AG09309 (cell line): ENCODE data around the gene CDC42EP1.
A peak's percentile ranks its signal among the peaks of the same experiment; 100 is the strongest.

Experiments
- DNase-seq: peaks from one replicate; pipeline ENCODE4 v3.0.0-alpha.2; 2010; ENCODE audit warnings: low read depth
- H3K4me3 ChIP-seq: 2 replicates; pipeline ENCODE4 v1.5.1; 2011; ENCODE audit warnings: mild to moderate bottlenecking, low read depth, low read length, moderate library complexity; ENCODE audit not compliant: control insufficient read depth
- TF ChIP-seq, protein P1 (sequence below): IDR thresholded peaks from 2 replicates; pipeline ENCODE4 v1.5.1; 2011; ENCODE audit warnings: mild to moderate bottlenecking, low read depth, low read length, inconsistent platforms; ENCODE audit not compliant: insufficient read depth, control insufficient read depth; ENCODE audit errors: missing control alignments

The CDC42EP1 gene, protein sequence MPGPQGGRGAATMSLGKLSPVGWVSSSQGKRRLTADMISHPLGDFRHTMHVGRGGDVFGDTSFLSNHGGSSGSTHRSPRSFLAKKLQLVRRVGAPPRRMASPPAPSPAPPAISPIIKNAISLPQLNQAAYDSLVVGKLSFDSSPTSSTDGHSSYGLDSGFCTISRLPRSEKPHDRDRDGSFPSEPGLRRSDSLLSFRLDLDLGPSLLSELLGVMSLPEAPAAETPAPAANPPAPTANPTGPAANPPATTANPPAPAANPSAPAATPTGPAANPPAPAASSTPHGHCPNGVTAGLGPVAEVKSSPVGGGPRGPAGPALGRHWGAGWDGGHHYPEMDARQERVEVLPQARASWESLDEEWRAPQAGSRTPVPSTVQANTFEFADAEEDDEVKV

DNA sequence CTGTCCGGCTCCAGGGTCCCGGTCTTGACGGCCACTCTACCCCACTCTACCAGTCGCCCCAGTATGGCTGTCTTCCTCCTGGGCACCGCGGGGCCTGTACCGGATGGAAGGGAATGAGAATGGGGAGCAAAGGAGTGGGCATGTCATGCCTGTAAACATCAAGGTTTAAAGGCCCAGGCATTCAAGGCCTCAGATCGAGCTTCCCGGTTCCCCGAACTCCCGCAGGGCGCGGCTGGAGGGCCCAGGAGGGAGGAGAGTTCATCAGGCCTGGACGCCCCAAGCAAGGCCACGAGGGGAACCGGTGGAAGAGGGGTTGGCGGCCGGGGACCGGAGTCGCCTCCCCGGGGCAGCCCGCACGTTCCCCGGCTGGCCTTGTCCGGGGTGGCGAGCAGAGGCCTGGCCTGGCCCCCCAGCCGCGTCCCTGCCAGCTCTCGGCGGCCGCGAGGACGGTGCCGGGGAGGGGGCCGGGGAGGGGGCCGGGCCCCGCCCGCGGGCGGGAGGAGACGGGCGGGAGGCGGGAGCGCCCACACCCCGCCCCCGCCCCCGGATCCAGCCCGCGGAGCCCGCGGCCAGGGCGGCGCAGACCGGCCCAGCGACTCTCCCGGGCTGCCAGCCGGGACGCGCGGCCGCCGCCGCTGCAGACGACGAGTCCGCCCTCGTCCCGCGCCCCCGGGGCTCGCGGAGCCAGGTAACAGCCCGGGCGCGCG is at the start of gene CDC42EP1:
TSS of gene CDC42EP1 (plus strand) at position 580 of the 707 bp plus-strand sequence. CDS start 5,870 bp downstream, outside the sequence.
- TF ChIP-seq, protein P1, sequence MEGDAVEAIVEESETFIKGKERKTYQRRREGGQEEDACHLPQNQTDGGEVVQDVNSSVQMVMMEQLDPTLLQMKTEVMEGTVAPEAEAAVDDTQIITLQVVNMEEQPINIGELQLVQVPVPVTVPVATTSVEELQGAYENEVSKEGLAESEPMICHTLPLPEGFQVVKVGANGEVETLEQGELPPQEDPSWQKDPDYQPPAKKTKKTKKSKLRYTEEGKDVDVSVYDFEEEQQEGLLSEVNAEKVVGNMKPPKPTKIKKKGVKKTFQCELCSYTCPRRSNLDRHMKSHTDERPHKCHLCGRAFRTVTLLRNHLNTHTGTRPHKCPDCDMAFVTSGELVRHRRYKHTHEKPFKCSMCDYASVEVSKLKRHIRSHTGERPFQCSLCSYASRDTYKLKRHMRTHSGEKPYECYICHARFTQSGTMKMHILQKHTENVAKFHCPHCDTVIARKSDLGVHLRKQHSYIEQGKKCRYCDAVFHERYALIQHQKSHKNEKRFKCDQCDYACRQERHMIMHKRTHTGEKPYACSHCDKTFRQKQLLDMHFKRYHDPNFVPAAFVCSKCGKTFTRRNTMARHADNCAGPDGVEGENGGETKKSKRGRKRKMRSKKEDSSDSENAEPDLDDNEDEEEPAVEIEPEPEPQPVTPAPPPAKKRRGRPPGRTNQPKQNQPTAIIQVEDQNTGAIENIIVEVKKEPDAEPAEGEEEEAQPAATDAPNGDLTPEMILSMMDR: no peak
- peak within 1 kb of the TSS; percentile 51 for H3K4me3 ChIP-seq
- no peak for DNase-seq

DNA sequence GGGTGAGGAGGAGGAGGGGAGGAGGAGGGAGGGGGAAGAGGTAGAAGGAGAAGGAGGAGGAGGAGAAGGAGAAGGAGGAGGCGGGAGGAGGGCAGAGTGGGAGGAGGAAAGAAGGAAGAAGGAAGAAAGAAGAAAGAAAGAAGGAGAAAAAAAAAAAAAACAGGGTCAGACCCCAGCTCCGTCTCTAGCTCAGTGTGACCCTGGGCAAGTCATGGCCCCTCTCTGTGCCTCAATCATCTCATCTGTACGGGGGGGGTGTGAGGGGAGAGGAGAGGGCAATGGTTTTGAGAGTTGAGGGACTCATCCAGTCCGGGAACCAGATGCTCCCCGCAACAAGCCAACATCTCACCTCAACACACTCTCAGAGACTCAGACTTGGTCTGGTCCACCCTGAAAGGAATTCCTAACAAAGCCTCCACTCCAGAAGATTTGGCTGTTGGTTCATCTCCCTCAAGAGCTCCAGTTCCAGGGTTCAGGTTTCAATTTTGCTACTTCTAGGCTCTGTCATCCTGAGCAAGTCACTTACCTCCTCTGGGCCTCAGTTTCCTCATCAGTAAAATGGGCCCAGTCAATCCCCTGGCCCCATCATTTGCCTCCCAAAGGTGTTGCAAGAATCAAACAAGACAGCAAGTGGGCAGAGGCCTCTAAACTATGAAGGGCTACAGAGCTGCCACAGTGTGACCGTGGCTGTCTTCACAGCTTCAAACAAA is 48.7 kb upstream of the CDC42EP1 start:
- DNase-seq: no peak
- no peak overlapping the region for H3K4me3 ChIP-seq
- TF ChIP-seq, protein P1: no peak

DNA sequence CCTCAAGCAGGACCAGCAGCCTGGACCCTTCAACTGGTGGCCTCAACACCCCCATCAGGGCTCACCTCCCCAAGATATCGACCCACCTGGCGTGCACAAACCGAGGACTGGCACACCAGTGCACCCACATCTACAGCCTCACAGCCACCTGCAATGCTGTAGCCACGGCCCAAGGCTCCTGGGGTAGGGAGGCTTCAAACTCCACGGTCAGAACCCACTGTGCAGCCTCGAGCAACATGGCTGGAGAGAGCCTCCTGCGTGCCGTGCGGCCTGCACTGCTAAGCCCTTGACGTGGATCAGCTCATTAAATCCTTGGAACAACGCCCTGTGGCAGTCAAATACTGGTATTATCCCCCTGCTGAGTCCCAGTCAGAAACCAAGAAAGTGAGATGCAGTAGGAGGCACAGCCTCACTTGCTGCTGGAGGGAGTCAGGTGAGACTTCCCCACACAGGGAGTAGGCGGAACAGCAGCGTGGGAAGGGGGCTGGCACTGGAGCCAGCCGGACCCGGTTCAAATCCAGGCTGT is 45.7 kb upstream of the CDC42EP1 start:
- TF ChIP-seq, protein P1: no peak
- no peak for DNase-seq

DNA sequence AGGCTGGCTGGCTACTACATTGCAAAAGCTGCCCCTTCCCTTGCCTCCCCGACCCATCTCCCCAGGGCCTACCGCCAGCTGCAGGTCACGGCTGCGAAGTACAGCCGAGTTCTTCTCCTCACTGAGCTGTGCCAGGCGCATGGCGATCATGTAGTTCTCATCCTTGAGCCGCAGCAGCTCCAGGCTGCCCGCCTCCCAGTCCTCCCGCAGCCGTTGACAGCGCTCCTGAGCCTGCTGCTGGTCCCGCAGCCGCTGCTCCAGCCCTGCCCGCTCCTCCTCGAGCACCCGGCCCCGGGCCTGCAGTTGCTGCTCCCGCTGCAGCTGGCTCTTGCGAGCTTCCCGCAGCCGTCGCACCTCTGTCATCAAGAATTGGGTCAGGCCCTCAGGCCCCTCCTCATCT is 44.4 kb upstream of the CDC42EP1 start:
- no peak for DNase-seq
- no peak overlapping the region for H3K4me3 ChIP-seq
- TF ChIP-seq, protein P1: no peak

More for the DNA sequence above, 45.7 kb upstream of the CDC42EP1 start:
- no peak overlapping the region for H3K4me3 ChIP-seq

DNA sequence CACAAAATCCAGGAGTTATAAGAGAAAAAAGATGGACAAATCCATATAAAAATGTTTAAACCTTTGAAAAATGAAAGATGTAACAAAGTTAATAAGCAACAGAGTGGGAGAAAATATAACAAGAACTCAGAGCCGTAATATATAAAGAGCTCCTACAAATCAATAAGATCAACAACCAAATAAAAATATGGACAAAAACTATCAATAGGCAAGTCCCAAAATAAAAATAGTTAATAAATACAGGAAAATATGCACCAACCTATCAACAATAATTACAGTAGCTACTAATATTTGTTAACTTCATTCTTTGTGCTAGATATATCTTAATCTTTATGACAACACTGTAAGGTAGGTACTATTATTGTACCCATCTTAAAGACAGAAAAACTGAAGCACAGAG is 43.8 kb upstream of the CDC42EP1 start:
- H3K4me3 ChIP-seq: no peak overlapping the region
- TF ChIP-seq, protein P1: no peak
- DNase-seq: no peak

DNA sequence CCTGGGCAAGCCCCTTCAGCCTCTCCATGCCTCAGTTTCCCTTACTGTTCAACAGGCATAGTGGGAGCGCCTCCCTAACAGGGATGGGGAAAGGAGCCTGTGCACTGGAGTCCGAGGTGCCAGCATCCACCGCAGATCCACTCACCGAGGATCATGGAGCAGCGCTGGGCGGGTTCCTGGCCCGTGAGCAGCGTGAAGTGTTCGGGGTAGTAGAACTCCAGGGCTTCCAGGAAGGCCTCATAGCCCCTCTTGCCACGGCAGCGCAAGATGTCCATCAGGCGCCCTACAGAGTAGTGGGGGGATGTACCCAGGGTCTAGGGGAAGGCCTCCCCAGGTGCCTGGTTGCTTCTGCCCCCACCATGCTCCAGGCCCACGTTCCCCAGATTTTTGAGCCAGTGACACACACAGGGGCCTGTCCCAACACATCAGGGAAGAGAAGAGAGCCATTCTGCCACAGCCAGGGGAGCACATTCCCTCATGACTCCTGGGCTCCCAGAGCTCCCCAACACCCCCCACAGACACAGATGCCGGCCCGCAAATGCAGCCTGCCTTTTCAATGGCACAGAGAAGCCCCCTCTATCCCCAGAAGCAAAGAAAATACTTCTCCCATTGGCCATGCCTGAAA is 42.3 kb upstream of the CDC42EP1 start:
- H3K4me3 ChIP-seq: no peak overlapping the region
- TF ChIP-seq, protein P1: no peak
- DNase-seq: no peak
